ENCODE data around the gene RXRG.
A peak's percentile ranks its signal among the peaks of the same experiment; 100 is the strongest.

RXRG gene

GRCh38 chr1:165392634-165393571, 52.0 kb downstream of the RXRG start:
- TF ChIP-seq FOXP2 (optimal IDR thresholded peaks at IDR 0.05; ENCODE audit: borderline replicate concordance, extremely low read depth, extremely low read length, insufficient read depth) (peak; percentile 39), SIN3A (IDR thresholded peaks at IDR 0.05; ENCODE audit: borderline replicate concordance, insufficient read depth, low read length) (no peak), POLR2AphosphoS5 (IDR thresholded peaks at IDR 0.05; ENCODE audit: low read depth, low read length) (no peak)

GRCh38 chr1:165389609-165390008, 55.3 kb downstream of the RXRG start:
- TF ChIP-seq TAF1 (IDR thresholded peaks at IDR 0.05; ENCODE audit: borderline replicate concordance, insufficient read depth, low read length) (no peak), REST (IDR thresholded peaks at IDR 0.05; ENCODE audit: insufficient read depth in 1 of 2, low read depth in 2 of 2, low read length in 2 of 2) (no peak)

- TF ChIP-seq REST (IDR thresholded peaks at IDR 0.05; ENCODE audit: insufficient read depth in 1 of 2, low read depth in 2 of 2, low read length in 2 of 2) = no peak
- TF ChIP-seq SIN3A (IDR thresholded peaks at IDR 0.05; ENCODE audit: borderline replicate concordance, insufficient read depth, low read length) = no peak
- TF ChIP-seq POLR2AphosphoS5 (IDR thresholded peaks at IDR 0.05; ENCODE audit: low read depth, low read length) = no peak
- TF ChIP-seq TAF1 (IDR thresholded peaks at IDR 0.05; ENCODE audit: borderline replicate concordance, insufficient read depth, low read length) = no peak
- no peak for TF ChIP-seq FOXP2 (optimal IDR thresholded peaks at IDR 0.05; ENCODE audit: borderline replicate concordance, extremely low read depth, extremely low read length, insufficient read depth)
Measured at GRCh38 chr1:165387961-165388360, 57.0 kb downstream of the RXRG start.

- TF ChIP-seq TAF1 (IDR thresholded peaks at IDR 0.05; ENCODE audit: borderline replicate concordance, insufficient read depth, low read length) = no peak
- no peak for TF ChIP-seq POLR2AphosphoS5 (IDR thresholded peaks at IDR 0.05; ENCODE audit: low read depth, low read length)
- no peak for TF ChIP-seq FOXP2 (optimal IDR thresholded peaks at IDR 0.05; ENCODE audit: borderline replicate concordance, extremely low read depth, extremely low read length, insufficient read depth)
- no peak for TF ChIP-seq SIN3A (IDR thresholded peaks at IDR 0.05; ENCODE audit: borderline replicate concordance, insufficient read depth, low read length)
- TF ChIP-seq REST (IDR thresholded peaks at IDR 0.05; ENCODE audit: insufficient read depth in 1 of 2, low read depth in 2 of 2, low read length in 2 of 2) = no peak
Measured at GRCh38 chr1:165387505-165387904, 57.4 kb downstream of the RXRG start.

GRCh38 chr1:165383599-165384405, 61.1 kb downstream of the RXRG start:
- TF ChIP-seq POLR2AphosphoS5 (IDR thresholded peaks at IDR 0.05; ENCODE audit: low read depth, low read length) = no peak
- TF ChIP-seq SIN3A (IDR thresholded peaks at IDR 0.05; ENCODE audit: borderline replicate concordance, insufficient read depth, low read length) = no peak
- TF ChIP-seq TAF1 (IDR thresholded peaks at IDR 0.05; ENCODE audit: borderline replicate concordance, insufficient read depth, low read length) = no peak
- no peak for TF ChIP-seq REST (IDR thresholded peaks at IDR 0.05; ENCODE audit: insufficient read depth in 1 of 2, low read depth in 2 of 2, low read length in 2 of 2)
- no peak for TF ChIP-seq FOXP2 (optimal IDR thresholded peaks at IDR 0.05; ENCODE audit: borderline replicate concordance, extremely low read depth, extremely low read length, insufficient read depth)

All from PFSK-1 (cell line).